ENCODE results near the gene FRS2.

DNA sequence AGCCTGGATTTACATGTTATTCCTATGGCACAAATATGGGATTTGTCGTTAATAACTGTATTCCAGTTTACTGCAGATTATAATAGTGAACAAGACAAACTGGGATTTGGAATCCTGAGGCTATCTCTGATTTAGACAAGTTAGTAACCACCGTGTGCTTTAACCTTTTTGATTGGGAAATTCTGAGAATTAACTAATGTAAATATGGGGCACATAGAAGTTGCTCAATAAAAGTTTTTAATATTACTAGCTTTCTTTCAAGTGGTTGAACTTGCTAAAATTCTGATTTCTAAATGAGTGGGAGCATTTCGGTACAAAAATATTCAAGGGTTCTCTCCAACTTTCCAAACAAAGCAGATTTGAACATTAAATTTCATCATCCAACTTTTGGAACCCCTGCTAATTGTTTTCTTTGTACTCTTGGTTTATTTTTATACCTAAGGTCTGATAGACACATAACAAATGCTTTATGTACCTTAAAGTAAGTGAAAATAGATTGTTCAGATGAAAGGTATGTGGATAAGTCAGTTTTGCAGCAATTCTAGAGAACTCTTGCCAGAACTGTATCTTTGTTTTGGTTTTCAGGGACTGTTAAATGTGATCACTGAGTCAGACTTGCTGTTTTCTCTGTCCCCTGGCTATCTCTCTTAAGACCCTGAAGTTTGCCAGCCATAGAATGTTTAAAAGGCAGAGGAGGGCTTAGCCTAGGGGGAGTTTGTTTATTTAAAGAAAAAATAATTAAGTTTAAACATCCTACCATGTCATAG lies 57.5 kb downstream of the FRS2 start:
- TF ChIP-seq, protein P1, sequence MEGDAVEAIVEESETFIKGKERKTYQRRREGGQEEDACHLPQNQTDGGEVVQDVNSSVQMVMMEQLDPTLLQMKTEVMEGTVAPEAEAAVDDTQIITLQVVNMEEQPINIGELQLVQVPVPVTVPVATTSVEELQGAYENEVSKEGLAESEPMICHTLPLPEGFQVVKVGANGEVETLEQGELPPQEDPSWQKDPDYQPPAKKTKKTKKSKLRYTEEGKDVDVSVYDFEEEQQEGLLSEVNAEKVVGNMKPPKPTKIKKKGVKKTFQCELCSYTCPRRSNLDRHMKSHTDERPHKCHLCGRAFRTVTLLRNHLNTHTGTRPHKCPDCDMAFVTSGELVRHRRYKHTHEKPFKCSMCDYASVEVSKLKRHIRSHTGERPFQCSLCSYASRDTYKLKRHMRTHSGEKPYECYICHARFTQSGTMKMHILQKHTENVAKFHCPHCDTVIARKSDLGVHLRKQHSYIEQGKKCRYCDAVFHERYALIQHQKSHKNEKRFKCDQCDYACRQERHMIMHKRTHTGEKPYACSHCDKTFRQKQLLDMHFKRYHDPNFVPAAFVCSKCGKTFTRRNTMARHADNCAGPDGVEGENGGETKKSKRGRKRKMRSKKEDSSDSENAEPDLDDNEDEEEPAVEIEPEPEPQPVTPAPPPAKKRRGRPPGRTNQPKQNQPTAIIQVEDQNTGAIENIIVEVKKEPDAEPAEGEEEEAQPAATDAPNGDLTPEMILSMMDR (IDR thresholded peaks at IDR 0.05), result no peak
- no peak for TF ChIP-seq POLR2A (IDR thresholded peaks at IDR 0.05)

Measured in esophagus squamous epithelium (tissue), 4 donors.